ENCODE results near the gene AKAP6.
A peak's percentile ranks its signal among the peaks of the same experiment; 100 is the strongest.
"Not testable (repeated sequence)": the region's sequence is repeated elsewhere in the genome, so short reads cannot be mapped to it uniquely, and the experiment has no call there.

AKAP6 gene

GRCh38 chr14:32443890-32444661, 115.0 kb downstream of the AKAP6 start:
- no peak for FAIRE-seq
- DNase-seq (ENCODE audit: low spot score): no peak

- FAIRE-seq: no peak
- DNase-seq (ENCODE audit: low spot score): no peak
Observed at GRCh38 chr14:32447371-32447770, 118.3 kb downstream of the AKAP6 start.

- FAIRE-seq (no peak), DNase-seq (ENCODE audit: low spot score) (no peak)
Observed at GRCh38 chr14:32449648-32450047, 120.5 kb downstream of the AKAP6 start.

GRCh38 chr14:32450919-32451675, 122.0 kb downstream of the AKAP6 start:
- FAIRE-seq (no peak), DNase-seq (ENCODE audit: low spot score) (no peak)

GRCh38 chr14:32453857-32454810, 125.0 kb downstream of the AKAP6 start:
- FAIRE-seq: no peak

GRCh38 chr14:32457213-32457920, 128.3 kb downstream of the AKAP6 start:
- DNase-seq (ENCODE audit: low spot score) (no peak), FAIRE-seq (no peak)

More at GRCh38 chr14:32453857-32454810, 125.0 kb downstream of the AKAP6 start:
- DNase-seq (ENCODE audit: low spot score): no peak

- no peak for DNase-seq (ENCODE audit: low spot score)
- no peak for FAIRE-seq
Observed at GRCh38 chr14:32458720-32459119, 129.6 kb downstream of the AKAP6 start.

GRCh38 chr14:32460267-32460666, 131.2 kb downstream of the AKAP6 start:
- FAIRE-seq (no peak), DNase-seq (ENCODE audit: low spot score) (no peak)

GRCh38 chr14:32462553-32462952, 133.5 kb downstream of the AKAP6 start:
- FAIRE-seq; DNase-seq (ENCODE audit: low spot score): not testable (repeated sequence)

GRCh38 chr14:32468955-32469354, 139.9 kb downstream of the AKAP6 start:
- DNase-seq (ENCODE audit: low spot score) (no peak), FAIRE-seq (no peak)

- peak; percentile 8 for DNase-seq (ENCODE audit: low spot score)
Observed at GRCh38 chr14:32469388-32470160, 140.5 kb downstream of the AKAP6 start.

GRCh38 chr14:32470161-32470715, 141.1 kb downstream of the AKAP6 start:
- DNase-seq (ENCODE audit: low spot score) (no peak), FAIRE-seq (no peak)

More at GRCh38 chr14:32469388-32470160, 140.5 kb downstream of the AKAP6 start:
- FAIRE-seq: peak; percentile 79

- FAIRE-seq: no peak
Observed at GRCh38 chr14:32471181-32471580, 142.1 kb downstream of the AKAP6 start.

GRCh38 chr14:32472076-32472475, 143.0 kb downstream of the AKAP6 start:
- DNase-seq (ENCODE audit: low spot score) (no peak), FAIRE-seq (no peak)

More at GRCh38 chr14:32471181-32471580, 142.1 kb downstream of the AKAP6 start:
- DNase-seq (ENCODE audit: low spot score): no peak

GRCh38 chr14:32472512-32473463, 143.7 kb downstream of the AKAP6 start:
- no peak for DNase-seq (ENCODE audit: low spot score)
- FAIRE-seq: no peak

- DNase-seq (ENCODE audit: low spot score) (no peak), FAIRE-seq (no peak)
Observed at GRCh38 chr14:32473464-32473855, 144.4 kb downstream of the AKAP6 start.

- DNase-seq (ENCODE audit: low spot score): no peak
- no peak for FAIRE-seq
Observed at GRCh38 chr14:32474478-32475195, 145.5 kb downstream of the AKAP6 start.

GRCh38 chr14:32476532-32476931, 147.4 kb downstream of the AKAP6 start:
- no peak for FAIRE-seq
- no peak for DNase-seq (ENCODE audit: low spot score)

All from RCC 7860 (cell line).